ENCODE data around the gene ARHGEF26.

ARHGEF26 gene

GRCh38 chr3:154188437-154188836 lies 67.2 kb downstream of the ARHGEF26 start:
- H3K4me3 ChIP-seq (ENCODE audit: low read length), result no peak overlapping the region
- TF ChIP-seq ZNF274 (IDR thresholded peaks at IDR 0.05; ENCODE audit: low read depth, low read length), result no peak

GRCh38 chr3:154188846-154189245 lies 67.7 kb downstream of the ARHGEF26 start:
- TF ChIP-seq ZNF274 (IDR thresholded peaks at IDR 0.05; ENCODE audit: low read depth, low read length), result no peak
- H3K4me3 ChIP-seq (ENCODE audit: low read length), result no peak overlapping the region

DNA sequence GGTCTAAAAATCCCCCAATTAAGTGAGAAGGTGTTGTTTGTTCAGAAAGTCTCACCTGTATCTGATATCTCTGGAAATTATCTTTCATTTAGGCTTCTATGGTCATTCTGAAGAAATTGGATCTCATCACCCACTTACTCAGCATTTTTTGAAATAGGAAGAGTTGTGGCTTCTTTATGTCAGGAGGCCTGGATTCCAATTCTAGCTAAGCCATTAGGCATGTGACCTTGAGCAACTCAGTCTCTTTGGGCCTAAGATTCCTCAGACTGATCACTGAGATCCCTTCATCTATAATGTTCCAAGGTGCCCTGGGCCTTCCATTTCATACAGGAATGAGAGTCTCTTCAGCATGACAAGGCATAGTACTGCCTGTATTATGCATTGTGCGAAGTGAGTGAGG lies 70.3 kb downstream of the ARHGEF26 start:
- TF ChIP-seq ZNF274 (IDR thresholded peaks at IDR 0.05; ENCODE audit: low read depth, low read length), result no peak
- H3K4me3 ChIP-seq (ENCODE audit: low read length), result no peak overlapping the region

DNA sequence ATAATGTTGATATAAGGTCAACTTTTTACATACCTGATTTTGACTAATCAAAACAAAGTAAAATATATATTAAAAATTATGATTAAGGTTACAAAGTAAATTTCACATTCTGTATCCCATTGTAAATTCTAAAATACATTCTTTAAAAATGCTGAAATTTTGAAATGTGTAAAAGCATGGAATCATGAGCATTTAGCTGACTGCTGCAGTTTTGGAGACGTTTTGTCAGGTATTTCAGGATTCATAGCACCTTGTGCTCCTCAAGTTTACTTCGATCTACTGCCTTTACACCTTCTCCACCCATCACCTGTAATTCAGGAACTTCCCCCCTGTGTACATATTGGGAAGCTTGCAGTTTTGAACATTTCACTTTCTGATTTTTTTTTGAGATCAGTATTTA lies 71.0 kb downstream of the ARHGEF26 start:
- H3K4me3 ChIP-seq (ENCODE audit: low read length), result no peak overlapping the region
- TF ChIP-seq ZNF274 (IDR thresholded peaks at IDR 0.05; ENCODE audit: low read depth, low read length), result no peak

- no peak for TF ChIP-seq ZNF274 (IDR thresholded peaks at IDR 0.05; ENCODE audit: low read depth, low read length)
- H3K4me3 ChIP-seq (ENCODE audit: low read length), result no peak overlapping the region
Measured at GRCh38 chr3:154193000-154193615, 71.9 kb downstream of the ARHGEF26 start.

- no peak for TF ChIP-seq ZNF274 (IDR thresholded peaks at IDR 0.05; ENCODE audit: low read depth, low read length)
- no peak overlapping the region for H3K4me3 ChIP-seq (ENCODE audit: low read length)
Measured at GRCh38 chr3:154194877-154195276, 73.7 kb downstream of the ARHGEF26 start.

DNA sequence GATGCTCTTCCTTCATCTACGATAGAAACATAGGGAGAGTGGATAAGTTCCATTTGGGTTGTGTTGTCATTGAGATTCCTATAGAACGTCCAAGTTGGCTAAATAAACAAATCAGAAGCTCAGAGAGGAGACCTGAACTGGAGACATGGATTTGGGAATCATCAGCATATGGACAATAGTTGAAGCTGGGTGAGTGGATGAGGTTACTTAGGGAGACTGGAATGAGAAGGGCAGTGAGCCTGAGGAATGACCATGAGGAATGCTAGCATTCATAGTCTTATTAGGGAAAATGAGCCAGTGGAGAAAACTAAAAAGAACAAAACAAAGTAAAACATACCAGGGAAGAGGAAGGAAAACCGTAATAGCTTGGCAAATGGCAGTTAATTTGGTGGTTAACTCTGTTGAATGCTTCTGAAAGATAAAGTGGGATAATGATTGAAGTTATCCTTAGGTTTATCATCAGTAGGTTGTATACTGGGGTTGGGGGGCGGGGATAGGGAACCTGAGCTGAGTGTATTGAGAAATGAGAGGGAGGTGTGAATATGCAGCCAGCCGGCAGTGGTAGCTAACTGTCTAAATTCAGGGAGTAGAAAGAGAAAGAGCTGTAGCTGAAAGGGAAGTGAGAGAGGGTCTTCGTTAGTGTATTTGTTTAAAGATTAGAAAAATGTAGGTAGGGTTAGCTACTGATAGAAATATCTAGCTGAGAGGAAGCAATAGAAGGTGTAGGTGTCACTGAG lies 74.6 kb downstream of the ARHGEF26 start:
- H3K4me3 ChIP-seq (ENCODE audit: low read length), result no peak overlapping the region
- TF ChIP-seq ZNF274 (IDR thresholded peaks at IDR 0.05; ENCODE audit: low read depth, low read length), result no peak

DNA sequence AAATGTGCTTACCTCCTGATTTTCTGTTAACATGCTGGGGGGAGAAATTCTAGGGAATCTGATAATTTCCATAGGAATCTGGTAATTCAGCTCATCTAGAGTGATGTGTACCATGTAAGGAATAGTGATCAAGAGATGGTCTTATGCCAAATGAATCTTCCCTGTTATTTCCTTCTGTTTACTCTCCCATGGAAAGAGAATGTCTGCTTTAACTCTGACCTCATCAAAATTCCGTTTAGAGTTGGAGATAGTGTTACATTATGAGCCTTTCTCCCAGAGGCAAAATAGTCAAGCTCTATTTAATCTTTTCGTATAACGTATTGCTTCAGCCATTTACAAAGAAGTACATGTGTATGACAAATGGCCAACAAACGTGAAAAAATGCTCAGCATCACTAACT lies 76.6 kb downstream of the ARHGEF26 start:
- no peak overlapping the region for H3K4me3 ChIP-seq (ENCODE audit: low read length)
- no peak for TF ChIP-seq ZNF274 (IDR thresholded peaks at IDR 0.05; ENCODE audit: low read depth, low read length)

GRCh38 chr3:154209499-154209898 lies 88.3 kb downstream of the ARHGEF26 start:
- no peak overlapping the region for H3K4me3 ChIP-seq (ENCODE audit: low read length)
- no peak for TF ChIP-seq ZNF274 (IDR thresholded peaks at IDR 0.05; ENCODE audit: low read depth, low read length)

- H3K4me3 ChIP-seq (ENCODE audit: low read length), result no peak overlapping the region
- TF ChIP-seq ZNF274 (IDR thresholded peaks at IDR 0.05; ENCODE audit: low read depth, low read length), result no peak
Measured at GRCh38 chr3:154210986-154211385, 89.8 kb downstream of the ARHGEF26 start.

DNA sequence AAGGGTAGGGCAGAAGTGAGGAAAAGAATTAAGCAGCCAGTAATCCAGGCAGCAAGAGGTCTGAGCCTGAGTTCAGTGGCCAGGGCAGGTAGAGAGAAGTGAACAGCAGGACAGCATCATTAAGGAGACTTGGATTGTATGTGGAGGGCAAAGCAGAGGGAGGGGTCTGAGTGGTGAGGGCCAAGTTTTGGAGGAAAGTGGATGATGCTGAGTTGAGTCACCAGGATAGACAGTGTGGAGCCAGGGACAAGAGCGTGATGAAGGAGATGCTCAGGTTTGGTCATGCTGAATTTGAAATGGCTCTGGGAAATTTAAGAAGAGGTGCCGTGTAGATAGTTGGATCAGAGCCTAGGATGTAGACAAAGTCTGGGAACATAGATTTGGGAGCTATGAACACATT lies 93.1 kb downstream of the ARHGEF26 start:
- no peak for TF ChIP-seq ZNF274 (IDR thresholded peaks at IDR 0.05; ENCODE audit: low read depth, low read length)

DNA sequence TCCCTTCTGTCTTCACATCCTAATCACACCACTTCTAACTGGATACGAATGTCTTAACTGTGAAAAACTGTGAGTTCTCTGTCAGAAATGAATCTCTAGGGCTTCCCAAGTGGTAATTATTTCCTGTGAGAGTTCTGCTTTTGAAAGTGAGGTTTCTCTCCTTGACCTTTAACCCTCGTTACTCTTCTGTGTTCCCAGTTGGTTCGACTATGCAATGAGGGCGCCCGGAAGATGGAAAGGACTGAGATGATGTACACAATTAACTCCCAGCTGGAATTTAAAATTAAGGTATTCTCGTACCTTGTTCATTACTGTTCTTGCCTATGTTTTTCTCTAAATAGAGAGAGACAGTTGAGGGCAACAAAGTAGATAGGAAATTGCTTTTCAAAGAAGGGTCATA lies 96.5 kb downstream of the ARHGEF26 start:
- H3K4me3 ChIP-seq (ENCODE audit: low read length), result no peak overlapping the region
- no peak for TF ChIP-seq ZNF274 (IDR thresholded peaks at IDR 0.05; ENCODE audit: low read depth, low read length)

More for the DNA sequence above, 93.1 kb downstream of the ARHGEF26 start:
- no peak overlapping the region for H3K4me3 ChIP-seq (ENCODE audit: low read length)

DNA sequence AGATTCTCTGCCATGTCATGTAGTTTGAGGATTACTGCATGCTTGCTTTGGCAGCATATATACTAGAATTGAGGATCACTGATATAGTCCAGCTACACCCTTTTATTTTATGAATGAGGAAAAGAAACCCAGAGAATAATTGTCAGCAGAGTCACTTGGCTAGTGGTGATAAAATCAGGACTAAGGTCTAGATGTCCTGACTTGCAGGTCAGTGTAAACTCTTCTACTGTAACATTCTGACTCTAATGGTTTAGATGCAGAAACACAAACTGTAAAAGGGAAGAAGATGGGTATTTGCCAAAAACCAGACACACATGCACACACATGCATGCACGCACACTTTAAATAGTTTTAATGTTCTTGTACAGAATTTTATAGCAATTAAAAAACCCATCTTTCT lies 97.5 kb downstream of the ARHGEF26 start:
- no peak for TF ChIP-seq ZNF274 (IDR thresholded peaks at IDR 0.05; ENCODE audit: low read depth, low read length)
- H3K4me3 ChIP-seq (ENCODE audit: low read length), result no peak overlapping the region

DNA sequence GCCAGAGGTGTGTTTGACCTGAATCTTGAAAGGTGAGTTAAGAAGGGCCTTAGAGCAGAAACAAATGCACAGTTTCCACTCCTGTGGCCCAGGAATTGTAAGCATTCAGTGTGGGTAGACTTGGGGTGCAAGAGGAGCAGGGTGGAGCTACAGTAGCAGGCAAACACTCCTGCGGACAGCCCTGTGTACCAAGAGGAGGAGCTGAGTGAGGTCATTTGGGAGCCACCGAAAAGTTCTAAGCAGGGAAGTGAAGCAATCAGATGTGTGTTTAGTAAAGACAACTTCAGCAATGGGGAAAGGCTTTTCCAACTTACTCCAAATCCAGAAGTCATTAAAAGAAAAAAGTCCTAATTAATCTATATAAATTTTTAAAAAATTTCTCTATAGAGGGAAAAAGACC lies 99.3 kb downstream of the ARHGEF26 start:
- no peak for TF ChIP-seq ZNF274 (IDR thresholded peaks at IDR 0.05; ENCODE audit: low read depth, low read length)

DNA sequence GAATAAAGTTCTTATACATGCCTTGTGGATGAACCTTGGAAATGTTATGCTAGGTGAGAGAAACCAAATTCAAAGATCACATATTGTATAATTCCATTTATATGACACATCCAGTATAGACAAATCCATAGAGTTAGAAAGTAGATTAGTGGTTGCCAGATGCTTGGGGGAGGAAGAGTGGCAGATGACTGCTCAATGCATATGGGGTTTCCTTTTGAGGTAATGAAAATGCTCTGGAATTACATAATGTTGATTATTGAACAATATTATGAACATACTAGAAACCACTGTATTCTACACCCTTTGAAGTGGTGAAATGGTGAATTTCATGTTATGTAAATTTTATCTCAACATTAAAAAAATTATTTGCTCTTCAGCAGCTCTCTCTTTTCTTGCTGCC lies 102.3 kb downstream of the ARHGEF26 start:
- TF ChIP-seq ZNF274 (IDR thresholded peaks at IDR 0.05; ENCODE audit: low read depth, low read length), result no peak
- H3K4me3 ChIP-seq (ENCODE audit: low read length), result no peak overlapping the region

More for the DNA sequence above, 99.3 kb downstream of the ARHGEF26 start:
- H3K4me3 ChIP-seq (ENCODE audit: low read length), result no peak overlapping the region
